C4-2B (cell line): ENCODE measurements around the gene PALM2AKAP2.

Source experiments
- CTCF ChIP-seq: fragments of 450-650 bp; conservative IDR thresholded peaks from 2 replicates; pipeline ENCODE4 v1.5.1; 2017; ENCODE audit warnings: mild to moderate bottlenecking
- ZFX ChIP-seq: fragments of 450-650 bp; IDR thresholded peaks from 2 replicates; pipeline ENCODE4 v1.6.1; 2017

GRCh38 chr9:109789971-109790370 lies 10.0 kb downstream of the PALM2AKAP2 start:
- no peak for TF ChIP-seq CTCF
- no peak for TF ChIP-seq ZFX
